OCI-LY1 (cell line): Measurements from ENCODE around the gene PARD3.

Experiments
- H2AFZ ChIP-seq: fragments of 200-600 bp; sonication (generic), shearing (Covaris generic); 2 replicates; pipeline ENCODE4 v1.6.0; 2014; ENCODE audit warnings: antibody characterized with exemption, mild to moderate bottlenecking, low read length
- H3F3A ChIP-seq: fragments of 200-600 bp; sonication (generic), shearing (Covaris generic); 2 replicates; pipeline ENCODE4 v1.6.0; 2014; ENCODE audit warnings: mild to moderate bottlenecking, antibody characterized with exemption, low read length, moderate library complexity; ENCODE audit not compliant: insufficient read depth
- H3K27ac ChIP-seq: fragments of 200-600 bp; sonication (generic); 2 replicates; pipeline ENCODE4 v1.5.1; 2014; ENCODE audit warnings: low read length, mixed run types, mild to moderate bottlenecking, low read depth; ENCODE audit not compliant: poor library complexity, severe bottlenecking
- H3K27me3 ChIP-seq: fragments of 200-600 bp; sonication (generic); 2 replicates; pipeline ENCODE4 v1.6.0; 2014; ENCODE audit warnings: antibody characterized with exemption, mild to moderate bottlenecking, low read length, moderate library complexity; ENCODE audit not compliant: insufficient read depth
- H3K36me3 ChIP-seq: fragments of 200-600 bp; sonication (generic); 2 replicates; pipeline ENCODE4 v1.6.1; 2014; ENCODE audit warnings: mild to moderate bottlenecking, antibody characterized with exemption, low read length, moderate library complexity, mixed read lengths; ENCODE audit not compliant: insufficient read depth
- H3K4me1 ChIP-seq: fragments of 200-600 bp; sonication (generic); 2 replicates; pipeline ENCODE4 v1.5.1; 2014; ENCODE audit warnings: mild to moderate bottlenecking, low read length, moderate library complexity; ENCODE audit not compliant: insufficient read depth, severe bottlenecking
- H3K4me2 ChIP-seq: fragments of 200-600 bp; sonication (generic), shearing (Covaris generic); 2 replicates; pipeline ENCODE4 v1.6.1; 2014; ENCODE audit warnings: low read length
- H3K4me3 ChIP-seq: fragments of 200-600 bp; sonication (generic); 2 replicates; pipeline ENCODE4 v1.5.1; 2014; ENCODE audit warnings: low read length, low read depth, mild to moderate bottlenecking, mixed read lengths; ENCODE audit not compliant: poor library complexity, severe bottlenecking
- H3K79me2 ChIP-seq: fragments of 200-600 bp; shearing (Covaris generic); 2 replicates; pipeline ENCODE4 v1.6.1; 2016; ENCODE audit warnings: mixed run types, low read length, mixed read lengths; ENCODE audit not compliant: insufficient read depth
- H3K9ac ChIP-seq: fragments of 200-600 bp; sonication (generic), shearing (Covaris generic); 2 replicates; pipeline ENCODE4 v1.6.1; 2014; ENCODE audit warnings: mild to moderate bottlenecking, low read length, mixed read lengths
- H3K9me2 ChIP-seq: fragments of 200-600 bp; sonication (generic), shearing (Covaris generic); 2 replicates; pipeline ENCODE4 v1.6.1; 2014; ENCODE audit warnings: low read depth, mild to moderate bottlenecking, low read length, mixed read lengths
- H3K9me3 ChIP-seq: fragments of 200-600 bp; shearing (Covaris generic); 2 replicates; pipeline ENCODE4 v1.6.1; 2014; ENCODE audit warnings: low read length, mixed read lengths
- H4K20me1 ChIP-seq: fragments of 200-600 bp; sonication (generic), shearing (Covaris generic); 2 replicates; pipeline ENCODE4 v1.6.0; 2016; ENCODE audit warnings: mild to moderate bottlenecking, low read length; ENCODE audit not compliant: insufficient read depth
- CTCF ChIP-seq: fragments of 200-600 bp; sonication (generic), shearing (Covaris generic); IDR thresholded peaks from 2 replicates; pipeline ENCODE4 v1.5.1; 2017; ENCODE audit warnings: mild to moderate bottlenecking, antibody characterized with exemption, low read length, moderate library complexity, mixed read lengths
- EZH2 ChIP-seq: fragments of 200-600 bp; sonication (generic), shearing (Covaris generic); IDR thresholded peaks from 2 replicates; pipeline ENCODE4 v1.8.0; 2017; ENCODE audit warnings: borderline replicate concordance, mixed run types, mild to moderate bottlenecking, antibody characterized with exemption, low read length, moderate library complexity, mixed read lengths

The PARD3 gene

GRCh38 chr10:34776090-34776690 is 38.9 kb downstream of the PARD3 start:
- Histone ChIP-seq H3K27ac (no peak overlapping the region), H3F3A (no peaks in the 10 kb centered on the region), H4K20me1 (no peaks in the 10 kb centered on the region), H3K9me3 (no peaks in the 10 kb centered on the region), H3K9me2 (no peaks in the 10 kb centered on the region), H3K36me3 (no peaks in the 10 kb centered on the region), H2AFZ (no peak overlapping the region), H3K27me3 (no peaks in the 10 kb centered on the region), H3K4me2 (no peak overlapping the region), H3K4me3 (no peak overlapping the region), H3K9ac (no peak overlapping the region), H3K4me1 (no peaks in the 10 kb centered on the region), H3K79me2 (no peaks in the 10 kb centered on the region)
- TF ChIP-seq EZH2 (no peak), CTCF (no peak)

GRCh38 chr10:34775044-34775637 is 40.0 kb downstream of the PARD3 start:
- H3K27me3 ChIP-seq: no peaks in the 10 kb centered on the region
- H3F3A ChIP-seq: no peaks in the 10 kb centered on the region
- no peaks in the 10 kb centered on the region for H3K9me2 ChIP-seq
- H3K27ac ChIP-seq: no peak overlapping the region
- H3K4me1 ChIP-seq: no peaks in the 10 kb centered on the region
- H3K4me2 ChIP-seq: no peak overlapping the region
- no peaks in the 10 kb centered on the region for H3K79me2 ChIP-seq
- no peak overlapping the region for H3K9ac ChIP-seq
- H3K4me3 ChIP-seq: no peak overlapping the region
- H2AFZ ChIP-seq: no peak overlapping the region
- H3K9me3 ChIP-seq: no peaks in the 10 kb centered on the region
- TF ChIP-seq CTCF (no peak), EZH2 (no peak)
- H4K20me1 ChIP-seq: no peaks in the 10 kb centered on the region
- H3K36me3 ChIP-seq: no peaks in the 10 kb centered on the region

GRCh38 chr10:34773636-34774630 is 41.2 kb downstream of the PARD3 start:
- H3K36me3 ChIP-seq: no peaks in the 10 kb centered on the region
- H4K20me1 ChIP-seq: no peaks in the 10 kb centered on the region
- H2AFZ ChIP-seq: no peak overlapping the region
- H3K27me3 ChIP-seq: no peaks in the 10 kb centered on the region
- no peaks in the 10 kb centered on the region for H3K9me2 ChIP-seq
- H3K9me3 ChIP-seq: no peaks in the 10 kb centered on the region
- no peak overlapping the region for H3K27ac ChIP-seq
- H3K79me2 ChIP-seq: no peaks in the 10 kb centered on the region
- H3F3A ChIP-seq: no peaks in the 10 kb centered on the region
- no peaks in the 10 kb centered on the region for H3K4me1 ChIP-seq
- TF ChIP-seq CTCF (no peak), EZH2 (no peak)
- H3K9ac ChIP-seq: no peak overlapping the region
- H3K4me2 ChIP-seq: no peak overlapping the region
- no peak overlapping the region for H3K4me3 ChIP-seq
